H9 (cell line): ENCODE results near the gene PLSCR2. TPM values are rescaled to one million over a fixed set of nuclear protein-coding genes. Genes with fewer than 3 reads are reported as not detected.

Experiments
- DNase-seq: peaks from one replicate; pipeline ENCODE4 v3.0.0-alpha.2; 2017
- H2AFZ ChIP-seq: one replicate; pipeline ENCODE4 v1.6.1; 2013; ENCODE audit warnings: mild to moderate bottlenecking, low read length, control low read depth, moderate library complexity
- H2AK5ac ChIP-seq: 2 replicates; pipeline ENCODE4 v1.6.1; 2013; ENCODE audit warnings: low read length, control low read depth, mixed read lengths; ENCODE audit not compliant: insufficient read length
- H2BK120ac ChIP-seq: one replicate; pipeline ENCODE4 v1.6.1; 2013; ENCODE audit warnings: low read depth, mild to moderate bottlenecking, low read length, control low read depth, inconsistent platforms; ENCODE audit not compliant: poor library complexity, severe bottlenecking
- H2BK12ac ChIP-seq: 2 replicates; pipeline ENCODE4 v1.6.1; 2013; ENCODE audit warnings: low read length, control low read depth, mixed read lengths, low read depth; ENCODE audit not compliant: insufficient read length
- H2BK15ac ChIP-seq: 2 replicates; pipeline ENCODE4 v1.6.1; 2013; ENCODE audit warnings: low read depth, low read length, control low read depth
- H2BK20ac ChIP-seq: one replicate; pipeline ENCODE4 v1.6.1; 2013; ENCODE audit warnings: low read depth, mild to moderate bottlenecking, low read length, control low read depth, inconsistent platforms; ENCODE audit not compliant: poor library complexity, severe bottlenecking
- H2BK5ac ChIP-seq: 2 replicates; pipeline ENCODE4 v1.6.1; 2013; ENCODE audit warnings: low read length, control low read depth, mixed read lengths; ENCODE audit not compliant: insufficient read length
- H3K14ac ChIP-seq: 2 replicates; pipeline ENCODE4 v1.6.1; 2013; ENCODE audit warnings: low read length, control low read depth; ENCODE audit not compliant: insufficient read depth
- H3K18ac ChIP-seq: 2 replicates; pipeline ENCODE4 v1.6.1; 2013; ENCODE audit warnings: low read depth, mild to moderate bottlenecking, mixed read lengths, low read length, control low read depth; ENCODE audit not compliant: insufficient read length
- H3K23ac ChIP-seq: 2 replicates; pipeline ENCODE4 v1.6.1; 2013; ENCODE audit warnings: low read length, control low read depth, mixed read lengths, low read depth; ENCODE audit not compliant: insufficient read length
- H3K23me2 ChIP-seq: 2 replicates; pipeline ENCODE4 v1.6.1; 2013; ENCODE audit warnings: low read depth, mild to moderate bottlenecking, mixed read lengths, low read length, control low read depth; ENCODE audit not compliant: insufficient read length, poor library complexity, severe bottlenecking
- H3K27ac ChIP-seq: 2 replicates; pipeline ENCODE4 v1.5.1; 2013; ENCODE audit warnings: low read length, control low read depth, mixed read lengths, low read depth; ENCODE audit not compliant: insufficient read length
- H3K27me3 ChIP-seq: 2 replicates; pipeline ENCODE4 v1.6.1; 2013; ENCODE audit warnings: low read length, control low read depth, inconsistent platforms; ENCODE audit not compliant: insufficient read depth
- H3K4ac ChIP-seq: 2 replicates; pipeline ENCODE4 v1.6.1; 2013; ENCODE audit warnings: low read depth, mild to moderate bottlenecking, control low read depth, inconsistent platforms, low read length, moderate library complexity
- H3K4me1 ChIP-seq: 2 replicates; pipeline ENCODE4 v1.6.1; 2013; ENCODE audit warnings: low read length, control low read depth, inconsistent platforms; ENCODE audit not compliant: insufficient read depth
- H3K4me2 ChIP-seq: 2 replicates; pipeline ENCODE4 v1.6.1; 2013; ENCODE audit warnings: low read length, control low read depth, mixed read lengths; ENCODE audit not compliant: insufficient read length, insufficient read depth
- H3K56ac ChIP-seq: 2 replicates; pipeline ENCODE4 v1.6.1; 2013; ENCODE audit warnings: low read depth, mild to moderate bottlenecking, mixed read lengths, low read length, control low read depth; ENCODE audit not compliant: insufficient read length
- H3K79me1 ChIP-seq: 2 replicates; pipeline ENCODE4 v1.6.1; 2013; ENCODE audit warnings: low read depth, mild to moderate bottlenecking, moderate library complexity, low read length, control low read depth, inconsistent platforms; ENCODE audit not compliant: insufficient read depth, poor library complexity, severe bottlenecking
- H3K79me2 ChIP-seq: 2 replicates; pipeline ENCODE4 v1.6.1; 2013; ENCODE audit warnings: low read length, control low read depth, inconsistent platforms; ENCODE audit not compliant: insufficient read depth
- H3K9ac ChIP-seq: 2 replicates; pipeline ENCODE4 v1.6.1; 2013; ENCODE audit warnings: low read length, control low read depth, mixed read lengths; ENCODE audit not compliant: insufficient read length; ENCODE audit errors: extremely low read depth
- H3K9me3 ChIP-seq: one replicate; pipeline ENCODE4 v1.6.1; 2013; ENCODE audit warnings: low read depth, low read length, inconsistent platforms; ENCODE audit not compliant: control insufficient read depth
- H3T11ph ChIP-seq: one replicate; pipeline ENCODE4 v1.6.1; 2013; ENCODE audit warnings: mild to moderate bottlenecking, low read length, control low read depth, inconsistent platforms
- H4K20me1 ChIP-seq: one replicate; pipeline ENCODE4 v1.6.1; 2013; ENCODE audit not compliant: control insufficient read depth, insufficient read length, insufficient read depth
- H4K5ac ChIP-seq: 2 replicates; pipeline ENCODE4 v1.6.1; 2013; ENCODE audit warnings: low read depth, mild to moderate bottlenecking, mixed read lengths, low read length, control low read depth; ENCODE audit not compliant: insufficient read length
- H4K8ac ChIP-seq: replicated peaks from 2 replicates; pipeline ENCODE4 v1.6.1; 2013; ENCODE audit warnings: low read length, control low read depth, mixed read lengths, low read depth; ENCODE audit not compliant: insufficient read length
- H4K91ac ChIP-seq: 2 replicates; pipeline ENCODE4 v1.6.1; 2013; ENCODE audit warnings: low read depth, mild to moderate bottlenecking, moderate library complexity, mixed read lengths, low read length, control low read depth; ENCODE audit not compliant: insufficient read length
- H3K27ac Mint-ChIP-seq, 3 experiments: 2 replicates in 2 of 3; 3 replicates in 1 of 3; pipeline ENCODE4 v1.8.0; 2020 to 2021; ENCODE audit warnings: mixed read lengths in 3 of 3, mild to moderate bottlenecking in 1 of 3, moderate library complexity in 1 of 3
- H3K27me3 Mint-ChIP-seq: 2 replicates; pipeline ENCODE4 v1.8.0; 2021; ENCODE audit warnings: low read depth, mild to moderate bottlenecking, moderate library complexity, mixed read lengths
- H3K36me3 Mint-ChIP-seq, 3 experiments: 2 replicates in 2 of 3; 3 replicates in 1 of 3; pipeline ENCODE4 v1.8.0; 2020 to 2021; ENCODE audit warnings: low read depth in 3 of 3, mixed read lengths in 3 of 3; ENCODE audit not compliant: insufficient read depth in 1 of 3
- H3K4me1 Mint-ChIP-seq, 2 experiments: 2 replicates each; pipeline ENCODE4 v1.8.0; 2020; ENCODE audit warnings: mixed read lengths in 2 of 2
- H3K4me3 Mint-ChIP-seq, 2 experiments: 2 replicates in 1 of 2; 3 replicates in 1 of 2; pipeline ENCODE4 v1.8.0; 2020 to 2021; ENCODE audit warnings: mild to moderate bottlenecking in 2 of 2, mixed read lengths in 2 of 2, moderate library complexity in 1 of 2
- H3K9me3 Mint-ChIP-seq, 2 experiments: 2 replicates in 1 of 2; 3 replicates in 1 of 2; pipeline ENCODE4 v1.8.0; 2020; ENCODE audit warnings: mild to moderate bottlenecking in 2 of 2, mixed read lengths in 2 of 2, moderate library complexity in 1 of 2
- CTCF ChIP-seq: fragments of 200-600 bp; sonication (generic); conservative IDR thresholded peaks from 3 replicates; pipeline ENCODE4 v1.8.0; 2021; ENCODE audit warnings: antibody characterized with exemption, mild to moderate bottlenecking
- WGBS: extraction: QIAGEN DNeasy Blood & Tissue Kit; methylation state at CpG from one replicate; pipeline ENCODE4 v1.1.7; 2013; ENCODE audit warnings: missing lambda C conversion rate, low lambda C conversion rate, mixed read lengths; ENCODE audit not compliant: insufficient read length; ENCODE audit errors: extremely low coverage; 5-methylcytosine and 5-hydroxymethylcytosine counted together
- total RNA-seq: library from RNA; stranded (reverse); gene quantifications from 2 replicates; pipeline ENCODE4 v1.2.1, GENCODE V29; 2021

Gene PLSCR2
- total RNA-seq, 1 experiment from 2014 or later, result not detected

- no peaks in the 10 kb centered on the region for H3K27me3 ChIP-seq
- no peak overlapping the region for H2BK20ac ChIP-seq
- no peak overlapping the region for H3K14ac ChIP-seq
- H2BK12ac ChIP-seq, result no peak overlapping the region
- WGBS, result no CpG with 5 or more reads among the region's 1 CpG
- no peak overlapping the region for H3K27ac ChIP-seq
- H3K79me2 ChIP-seq, result no peaks in the 10 kb centered on the region
- no peak for DNase-seq
- H3K4me1 ChIP-seq, result peaks cover 4% of the 10 kb centered on the region; the same call in 1 of the 2 replicates
- H3K23me2 ChIP-seq, result no peaks in the 10 kb centered on the region
- H3K79me1 ChIP-seq, result no peaks in the 10 kb centered on the region
- TF ChIP-seq CTCF, result no peak
- Mint-ChIP-seq H3K4me3 (no peak overlapping the region), H3K27ac (peak overlapping the region in 2 of 3 experiments; percentile 87 to 97; a peak in 4 of 7 replicates), H3K9me3 (peaks cover 2 to 4% of the 10 kb centered on the region in 2 experiments; a peak in 3 of 5 replicates), H3K36me3 (peaks cover 2 to 6% (median 5%) of the 10 kb centered on the region in 3 experiments; a peak in 6 of 7 replicates), H3K4me1 (peaks cover 50 to 51% of the 10 kb centered on the region in 2 experiments), H3K27me3 (no peaks in the 10 kb centered on the region)
- no peak overlapping the region for H4K5ac ChIP-seq
- no peak overlapping the region for H3K4me2 ChIP-seq
- no peak overlapping the region for H3K4ac ChIP-seq
- no peak overlapping the region for H2BK15ac ChIP-seq
- H3K56ac ChIP-seq, result no peak overlapping the region
- no peak overlapping the region for H2AK5ac ChIP-seq
- no peak overlapping the region for H3K18ac ChIP-seq
- no peaks in the 10 kb centered on the region for H3K9me3 ChIP-seq
- no peak overlapping the region for H2BK120ac ChIP-seq
- H3T11ph ChIP-seq, result no peak overlapping the region
- H3K23ac ChIP-seq, result no peak overlapping the region
- H3K9ac ChIP-seq, result no peak overlapping the region
- no peak overlapping the region for H4K91ac ChIP-seq
- no peak overlapping the region for H4K8ac ChIP-seq
- H2AFZ ChIP-seq, result no peak overlapping the region
- H2BK5ac ChIP-seq, result no peak overlapping the region
- no peaks in the 10 kb centered on the region for H4K20me1 ChIP-seq
These were observed 33.6 kb upstream of the PLSCR2 start for GRCh38 chr3:146502887-146503460.
